Fibroblast of pulmonary artery (primary cell): Measurements from ENCODE around the gene VPS8.

Source experiments
- DNase-seq: peaks from one replicate; pipeline ENCODE4 v3.0.0-alpha.2; 2010; ENCODE audit warnings: low read depth
- H3K4me3 ChIP-seq: replicated peaks from 2 replicates; pipeline ENCODE4 v1.5.1; 2011; ENCODE audit warnings: low read depth, mild to moderate bottlenecking, control low read depth, low read length, moderate library complexity
- CTCF ChIP-seq: IDR thresholded peaks from 2 replicates; pipeline ENCODE4 v1.5.1; 2011; ENCODE audit warnings: mild to moderate bottlenecking, control low read depth, low read length, inconsistent platforms; ENCODE audit errors: missing control alignments

Gene VPS8

GRCh38 chr3:184848934-184849333 lies 37.0 kb downstream of the VPS8 start:
- TF ChIP-seq CTCF: no peak
- H3K4me3 ChIP-seq: no peak overlapping the region
- no peak for DNase-seq

- DNase-seq: no peak
- no peak overlapping the region for H3K4me3 ChIP-seq
- TF ChIP-seq CTCF: no peak
Measured at GRCh38 chr3:184850201-184850600, 38.2 kb downstream of the VPS8 start.

- no peak for DNase-seq
- no peak for TF ChIP-seq CTCF
- no peak overlapping the region for H3K4me3 ChIP-seq
Measured at GRCh38 chr3:184857099-184857498, 45.1 kb downstream of the VPS8 start.

- DNase-seq: no peak
- no peak for TF ChIP-seq CTCF
- H3K4me3 ChIP-seq: no peak overlapping the region
Measured at GRCh38 chr3:184864000-184864399, 52.0 kb downstream of the VPS8 start.

GRCh38 chr3:184868477-184868876 lies 56.5 kb downstream of the VPS8 start:
- TF ChIP-seq CTCF: no peak
- H3K4me3 ChIP-seq: no peak overlapping the region
- peak; percentile 20 for DNase-seq

- DNase-seq: no peak
- no peak overlapping the region for H3K4me3 ChIP-seq
- TF ChIP-seq CTCF: no peak
Measured at GRCh38 chr3:184872200-184872599, 60.2 kb downstream of the VPS8 start.

GRCh38 chr3:184873141-184873540 lies 61.2 kb downstream of the VPS8 start:
- TF ChIP-seq CTCF: no peak
- H3K4me3 ChIP-seq: no peak overlapping the region
- no peak for DNase-seq
